Measurements from ENCODE around the gene CPO.
"Not testable (repeated sequence)": the region's sequence is repeated elsewhere in the genome, so short reads cannot be mapped to it uniquely, and the experiment has no call there.

The CPO gene
- long read RNA-seq, donor 1: 0 reads
- long read RNA-seq, donor 2: 0 reads
- long read RNA-seq, donor 3: 0 reads
- long read RNA-seq, donor 4: 0 reads
- long read RNA-seq, donor 5: 0 reads
- long read RNA-seq, donor 6: 0 reads
- long read RNA-seq, donor 7: 0 reads
- long read RNA-seq, donor 8: 0 reads

DNA sequence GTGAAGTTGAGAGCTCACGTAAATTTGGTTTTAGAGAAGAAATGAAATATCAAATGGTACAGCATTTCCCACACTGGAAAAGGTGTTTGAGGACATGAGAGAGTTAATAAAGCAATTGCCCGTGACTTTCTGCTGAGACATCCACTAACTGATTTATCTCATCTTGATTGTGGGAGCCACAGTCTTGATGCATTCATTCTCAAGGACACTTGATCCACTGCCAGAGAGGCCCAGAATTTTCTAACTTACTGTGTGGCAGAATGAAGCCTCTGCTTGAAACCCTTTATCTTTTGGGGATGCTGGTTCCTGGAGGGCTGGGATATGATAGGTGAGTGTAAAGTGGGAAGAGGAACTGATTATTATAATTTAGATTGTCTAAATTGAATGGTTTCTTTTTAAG, at the start of gene CPO:
Gene CPO, plus strand, starts transcription at position 179 of the 400 bp plus-strand sequence. Its CDS starts 82 bp downstream, at position 261.
- no peak for DNase-seq

GRCh38 chr2:206890179-206890578, 49.1 kb upstream of the CPO start:
- no peak for DNase-seq

GRCh38 chr2:206890926-206891325, 48.4 kb upstream of the CPO start:
- no peak for DNase-seq

- no peak for DNase-seq
Observed at GRCh38 chr2:206915121-206915520, 24.2 kb upstream of the CPO start.

DNA sequence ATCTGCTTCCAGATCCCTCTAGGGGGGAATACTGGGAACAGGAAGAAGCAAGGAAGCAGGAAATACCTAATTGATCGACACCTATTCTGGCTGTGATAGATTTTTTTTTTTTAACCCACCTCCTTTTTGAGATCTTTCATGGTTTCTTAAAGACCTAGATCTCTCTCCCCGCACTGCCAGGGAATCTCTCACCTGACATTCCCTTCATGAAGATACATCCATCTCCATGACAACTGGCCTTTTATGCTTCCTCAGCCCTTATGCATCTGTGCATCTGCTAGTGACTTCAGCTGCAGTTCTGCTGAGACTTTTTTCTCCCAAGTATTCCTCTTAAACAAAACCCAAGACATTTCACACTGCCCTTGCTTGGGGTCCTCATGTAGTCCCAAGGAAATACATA, 21.1 kb upstream of the CPO start:
- DNase-seq: no peak

DNA sequence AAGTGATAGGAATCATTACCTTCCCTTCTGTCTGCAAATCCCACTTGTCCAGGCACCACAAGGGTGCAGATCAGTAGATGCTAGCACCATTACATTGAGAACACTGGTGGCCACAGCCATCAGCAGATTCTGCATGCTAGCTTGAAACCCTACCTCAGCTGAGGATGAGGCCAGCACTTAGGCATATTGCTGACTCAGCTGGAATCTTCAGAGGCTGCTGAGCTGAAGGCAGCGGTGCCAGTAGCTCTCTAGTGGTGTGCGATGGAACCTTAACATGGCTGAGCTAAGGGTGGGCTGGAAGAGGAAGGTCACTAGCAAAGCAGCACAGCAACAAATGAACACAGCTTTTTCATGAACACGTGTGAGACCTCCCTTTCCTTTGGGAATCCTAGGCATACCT, 19.0 kb upstream of the CPO start:
- no peak for DNase-seq

DNA sequence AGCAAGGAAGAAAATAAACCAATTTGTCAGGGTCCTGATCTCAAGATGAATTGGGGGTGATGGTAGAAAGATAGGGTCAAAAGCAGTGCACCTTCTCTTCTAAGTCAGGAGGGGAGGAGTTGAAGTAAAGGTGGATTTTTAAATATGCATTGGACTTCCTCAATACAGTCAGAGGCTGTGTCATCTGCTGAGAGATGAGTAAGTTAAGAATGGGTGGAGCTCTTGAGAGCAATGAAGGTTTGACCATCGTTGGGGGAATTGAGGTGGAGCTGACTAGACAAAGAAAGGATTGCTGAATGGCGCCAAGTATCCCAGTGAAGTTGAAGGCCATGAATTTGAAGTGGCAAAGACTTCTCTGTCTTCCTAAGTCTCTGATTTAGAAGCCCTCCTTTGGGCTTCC, 18.4 kb upstream of the CPO start:
- DNase-seq: no peak

- no peak for DNase-seq
Observed at GRCh38 chr2:206921529-206921928, 17.8 kb upstream of the CPO start.

GRCh38 chr2:206935991-206936842, 3.1 kb upstream of the CPO start:
- no peak for DNase-seq

GRCh38 chr2:206936843-206937230, 2.5 kb upstream of the CPO start:
- DNase-seq: no peak

DNA sequence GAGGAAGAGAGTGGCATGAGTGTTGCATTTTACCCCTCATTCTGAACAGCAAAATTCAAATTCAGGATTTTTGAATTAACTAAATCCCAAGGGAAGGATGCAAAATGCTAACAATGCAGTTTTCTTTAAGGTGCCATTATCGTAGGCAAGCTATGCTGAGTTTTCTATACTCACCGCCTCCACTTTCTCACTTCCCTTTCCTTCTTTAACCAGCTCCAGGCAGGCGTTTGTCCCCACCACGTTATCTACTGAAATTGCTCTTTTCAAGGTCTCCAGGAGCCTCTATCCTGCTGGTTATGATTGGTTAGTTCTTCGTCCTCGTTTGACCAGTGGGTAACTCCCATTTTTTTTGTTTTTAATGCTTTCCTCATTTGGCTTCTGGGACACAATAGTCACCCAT, 1.8 kb upstream of the CPO start:
- DNase-seq: no peak

DNA sequence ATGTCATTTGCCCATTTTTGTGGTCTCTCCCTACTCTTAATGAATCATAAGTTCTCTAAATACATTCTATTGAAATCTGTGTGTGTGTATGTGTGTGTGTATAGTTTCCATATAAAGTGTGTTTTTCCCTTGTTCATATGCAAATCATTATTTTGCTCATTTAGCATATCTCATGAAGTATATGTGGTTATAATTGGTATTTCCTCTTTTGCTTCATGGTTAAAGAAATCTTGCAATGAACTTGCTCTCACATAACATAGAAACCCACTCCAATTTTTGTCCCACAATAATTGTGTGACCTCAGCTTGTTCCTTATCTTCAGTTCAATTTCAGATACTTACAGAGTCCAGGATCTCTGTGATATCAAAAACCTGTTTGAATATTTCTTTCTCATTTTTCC, 1.2 kb downstream of the CPO start:
- DNase-seq: no peak

DNA sequence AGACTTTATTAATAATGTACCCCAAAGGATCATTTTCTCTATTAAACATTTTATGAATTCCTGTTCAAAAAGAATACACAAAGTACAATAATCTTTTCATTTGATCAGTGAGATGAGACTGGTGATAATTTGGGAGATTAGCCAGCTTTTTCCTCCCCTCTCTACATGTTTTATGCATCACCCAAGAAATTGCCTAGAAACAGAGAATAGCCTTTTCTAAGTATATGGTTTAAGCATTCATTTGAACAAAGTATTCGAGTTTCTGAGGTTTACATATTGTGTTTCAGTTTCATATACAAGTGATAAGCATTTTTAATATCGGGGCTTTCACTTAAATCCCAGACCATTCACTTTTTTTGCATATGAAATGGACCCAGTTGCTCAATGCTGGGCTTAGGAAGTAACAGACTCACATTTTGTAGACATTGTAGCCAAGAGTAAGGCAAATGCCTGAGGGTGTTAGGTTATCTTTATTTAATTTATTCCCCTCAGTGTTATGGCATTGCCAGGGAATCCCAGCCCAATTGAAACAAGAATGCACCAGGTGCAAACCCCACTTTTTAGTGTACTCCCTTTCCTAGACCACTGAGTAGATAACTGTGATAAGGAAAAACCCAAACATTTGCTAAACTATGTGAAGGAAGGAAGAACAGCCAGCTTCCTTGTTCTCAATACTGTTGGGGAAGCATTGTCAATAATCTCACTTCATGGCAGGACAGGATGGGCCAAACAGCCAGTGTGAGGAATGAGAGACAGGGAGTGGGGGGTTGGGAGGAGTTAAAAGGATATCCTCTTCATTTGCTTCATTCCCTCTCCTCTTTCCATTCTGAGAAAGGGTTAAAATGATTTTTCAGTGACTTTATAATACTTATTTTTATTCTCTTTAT, 3.5 kb downstream of the CPO start:
- DNase-seq: no peak

DNA sequence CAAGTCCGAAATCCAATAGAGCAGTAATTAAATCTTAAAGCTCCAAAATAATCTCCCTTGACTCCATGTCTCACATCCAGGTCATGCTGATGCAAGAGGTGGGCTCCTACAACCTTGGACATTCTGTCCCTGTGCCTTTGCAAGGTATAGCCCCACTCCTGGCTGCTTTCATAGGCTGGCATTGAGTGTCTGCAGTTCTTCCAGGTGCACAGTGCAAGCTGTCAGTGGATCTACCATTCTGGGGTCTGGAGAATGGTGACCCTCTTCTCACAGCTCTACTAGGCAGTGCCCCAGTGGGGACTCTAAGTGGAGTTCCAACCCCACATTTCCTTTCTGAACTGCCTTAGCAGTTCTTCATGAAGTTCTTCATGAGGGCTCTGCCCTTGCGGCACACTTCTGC, 14.1 kb downstream of the CPO start:
- DNase-seq: not testable (repeated sequence)

- no peak for DNase-seq
Observed at GRCh38 chr2:206955253-206955652, 15.9 kb downstream of the CPO start.

- DNase-seq: no peak
Observed at GRCh38 chr2:206958261-206958660, 18.9 kb downstream of the CPO start.

GRCh38 chr2:206962966-206963365, 23.6 kb downstream of the CPO start:
- DNase-seq: no peak

- no peak for DNase-seq
Observed at GRCh38 chr2:206968134-206969086, 29.1 kb downstream of the CPO start.

DNA sequence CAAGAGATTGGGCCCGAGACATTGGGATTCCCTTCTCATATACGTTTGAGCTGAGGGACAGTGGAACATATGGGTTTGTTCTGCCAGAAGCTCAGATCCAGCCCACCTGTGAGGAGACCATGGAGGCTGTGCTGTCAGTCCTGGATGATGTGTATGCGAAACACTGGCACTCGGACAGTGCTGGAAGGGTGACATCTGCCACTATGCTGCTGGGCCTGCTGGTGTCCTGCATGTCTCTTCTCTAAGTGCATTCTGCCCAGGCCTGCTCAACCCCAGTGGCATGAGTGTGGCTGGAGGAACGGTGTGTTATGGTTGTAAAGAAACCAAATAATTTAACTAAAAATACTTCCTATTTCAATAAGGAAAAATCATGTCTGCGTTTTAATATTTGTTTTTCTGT, 29.9 kb downstream of the CPO start:
- DNase-seq: no peak

- DNase-seq: no peak
Observed at GRCh38 chr2:206970589-206971360, 31.5 kb downstream of the CPO start.

DNA sequence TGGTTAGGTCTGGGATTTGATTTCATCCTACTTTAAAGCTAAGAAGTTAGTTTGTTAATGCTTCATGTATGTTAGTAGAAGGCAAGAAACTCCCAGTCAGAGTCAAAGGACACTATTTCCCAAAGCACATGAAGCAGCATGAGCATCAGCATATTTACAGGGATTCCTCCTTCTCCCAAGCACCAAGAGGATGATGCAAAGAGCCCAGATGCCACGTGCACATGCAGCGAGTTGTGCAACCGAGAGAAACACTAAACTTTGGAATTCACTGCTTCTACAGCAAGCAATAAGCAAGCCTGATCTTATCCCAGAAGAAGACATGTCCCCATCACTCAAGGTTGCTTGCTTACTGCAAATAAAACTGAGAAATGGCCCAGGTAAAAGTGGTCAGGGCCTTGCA, 32.5 kb downstream of the CPO start:
- no peak for DNase-seq
